ENCODE data around the gene MGMT.

MGMT gene

DNA sequence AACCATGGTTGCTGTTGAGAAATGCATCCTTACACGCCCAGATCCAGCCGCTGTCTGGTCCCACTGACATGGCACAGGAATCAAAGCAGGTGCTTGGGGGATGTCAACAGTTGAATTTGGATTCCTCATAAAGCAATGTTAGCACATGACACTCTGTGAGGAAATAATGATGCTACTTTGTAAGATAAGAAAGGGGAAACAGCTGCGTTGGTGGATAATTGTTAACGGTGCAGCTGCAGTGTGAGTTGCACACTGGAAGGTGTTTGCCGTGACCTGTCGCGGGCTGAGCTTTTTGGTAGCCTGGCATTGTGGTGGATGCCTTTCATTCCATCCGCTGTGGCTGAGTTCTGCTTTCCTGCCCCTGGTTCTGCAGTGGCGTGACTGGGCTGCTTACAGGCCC, 113.9 kb downstream of the MGMT start:
- no peak for DNase-seq (ENCODE audit: extremely low read depth in 1 of 2, low read depth in 1 of 2)

DNA sequence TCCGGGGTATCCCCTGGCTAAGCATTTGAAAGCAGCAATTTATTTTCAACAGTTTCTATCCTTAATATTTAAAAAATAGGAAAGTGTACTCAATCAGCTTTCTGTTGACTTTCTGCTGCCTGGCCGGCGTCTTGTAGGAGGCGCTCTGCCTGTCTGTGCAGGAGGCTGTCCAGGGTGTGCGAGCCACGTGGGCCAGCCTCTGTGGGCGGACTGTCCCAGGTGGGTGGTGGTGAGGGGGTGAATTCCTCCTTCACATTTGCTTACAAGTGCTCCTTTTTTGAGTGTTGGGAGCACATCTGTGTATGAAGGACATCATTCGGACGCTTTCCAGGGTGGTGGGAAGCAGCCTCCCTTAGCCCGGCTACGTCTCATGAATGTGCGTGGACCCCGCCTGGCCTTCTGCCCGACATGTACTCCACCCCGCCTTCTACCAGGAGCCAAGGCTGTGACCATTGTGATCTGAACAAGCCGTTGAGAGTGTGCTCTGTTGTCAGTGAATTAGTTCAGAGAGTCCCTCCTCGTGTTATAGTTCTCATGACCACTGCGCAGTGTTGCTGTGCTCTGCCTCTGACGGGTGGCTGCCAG, 114.9 kb downstream of the MGMT start:
- no peak for DNase-seq (ENCODE audit: extremely low read depth in 1 of 2, low read depth in 1 of 2)

DNA sequence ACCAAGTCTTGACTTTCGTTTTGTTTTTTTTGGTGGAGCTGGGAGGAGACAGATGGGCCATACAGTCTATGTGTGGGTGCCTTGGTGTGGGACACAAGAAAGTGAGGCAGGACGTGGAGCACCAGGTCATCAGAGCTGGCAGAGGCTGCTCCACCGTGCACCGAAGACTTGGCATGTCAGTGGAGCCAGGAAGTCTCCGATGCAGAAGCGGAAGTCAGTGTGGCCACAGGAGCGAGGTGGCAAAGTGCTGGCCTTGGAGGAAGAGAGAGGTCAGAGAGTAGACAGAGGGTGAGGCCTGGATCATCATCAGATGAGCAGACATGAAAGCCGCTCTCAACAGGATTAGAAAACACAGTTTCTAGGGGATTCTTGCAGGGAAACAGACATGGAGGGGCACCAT, 116.8 kb downstream of the MGMT start:
- no peak for DNase-seq (ENCODE audit: extremely low read depth in 1 of 2, low read depth in 1 of 2)

DNA sequence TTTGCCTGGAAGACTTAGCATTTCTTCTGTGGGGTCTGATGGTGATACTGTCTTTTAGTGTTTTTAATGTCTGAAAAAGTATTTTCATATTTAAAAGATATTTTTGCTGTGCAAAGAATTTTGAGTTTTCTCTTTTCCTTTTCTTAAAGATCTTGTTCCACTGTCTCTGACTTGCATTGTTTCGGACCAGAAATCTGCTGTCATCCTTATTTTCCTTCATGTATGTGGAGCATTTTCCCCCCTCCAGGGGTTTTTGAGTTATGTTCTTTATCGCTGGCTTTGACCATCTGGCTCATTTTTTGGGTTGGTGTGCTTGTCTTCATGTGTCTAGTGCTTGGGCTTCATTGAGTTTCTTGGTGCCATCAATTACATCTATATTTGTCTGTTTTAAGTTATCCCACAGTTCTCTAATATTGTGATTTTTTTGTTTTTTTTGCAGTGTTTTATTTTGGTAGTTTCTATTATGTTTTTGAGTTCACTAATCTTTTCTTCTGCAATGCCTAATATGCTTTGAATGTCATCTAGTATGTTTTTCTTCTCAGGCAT, 119.9 kb downstream of the MGMT start:
- DNase-seq (ENCODE audit: extremely low read depth in 1 of 2, low read depth in 1 of 2) = no peak

DNA sequence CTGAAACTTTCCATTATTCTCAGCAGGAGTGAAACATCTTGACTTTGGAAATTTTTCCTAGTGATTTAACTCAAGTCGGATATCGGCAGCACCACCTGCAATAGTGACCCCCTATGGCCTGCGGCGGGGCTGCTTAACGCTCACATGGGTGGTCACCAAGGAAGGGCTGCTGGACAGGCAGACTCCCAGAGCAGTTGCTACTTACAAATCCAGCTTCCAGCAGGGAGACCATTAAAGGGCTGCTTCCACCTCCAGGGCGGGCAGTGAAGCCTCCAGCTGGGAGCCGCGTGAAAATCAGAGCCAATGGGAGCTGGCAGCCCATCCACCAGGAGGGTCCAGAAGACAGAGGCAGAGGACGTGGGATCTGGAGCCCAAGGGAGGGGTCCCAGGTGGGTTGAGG, 122.5 kb downstream of the MGMT start:
- DNase-seq (ENCODE audit: extremely low read depth in 1 of 2, low read depth in 1 of 2) = no peak

DNA sequence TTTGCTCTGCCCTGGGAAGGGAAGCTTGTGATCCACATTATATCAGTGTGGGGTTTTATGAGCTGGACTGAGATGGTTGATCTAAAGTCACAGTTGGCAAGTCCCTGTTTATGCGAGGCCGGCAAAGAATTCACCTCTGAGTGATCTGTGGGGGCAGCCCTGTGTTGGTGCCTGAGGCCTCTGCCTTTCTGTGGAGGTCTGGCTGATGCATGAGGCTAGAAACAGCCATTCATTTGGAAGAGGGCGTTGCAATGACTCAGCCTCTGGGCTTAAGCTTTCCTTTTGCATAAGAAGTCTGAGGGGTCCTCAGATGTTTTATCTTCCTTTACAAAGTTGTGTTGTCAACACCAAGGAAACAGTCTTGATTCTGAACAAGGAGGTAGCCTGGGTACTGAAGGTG, 126.9 kb downstream of the MGMT start:
- no peak for DNase-seq (ENCODE audit: extremely low read depth in 1 of 2, low read depth in 1 of 2)

DNA sequence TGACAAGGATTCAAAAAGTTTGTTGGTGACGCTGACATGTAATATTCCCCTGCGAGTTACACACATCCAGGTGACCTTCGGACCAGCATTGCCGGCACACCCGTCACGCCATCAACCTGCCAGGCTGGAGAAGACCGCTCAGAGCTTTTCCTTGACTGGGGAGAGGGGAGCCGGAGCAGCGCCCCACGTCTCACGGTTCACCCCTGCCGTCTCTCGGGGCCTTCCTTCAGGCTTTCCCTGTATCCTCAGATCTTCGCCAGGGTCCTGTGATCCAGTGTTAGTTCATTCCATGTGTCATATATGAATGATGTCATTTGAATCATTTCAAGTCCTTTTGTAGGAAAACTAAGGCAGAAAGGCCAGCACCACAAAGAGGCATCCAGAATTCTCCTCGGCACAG, 127.8 kb downstream of the MGMT start:
- DNase-seq (ENCODE audit: extremely low read depth in 1 of 2, low read depth in 1 of 2) = no peak

DNA sequence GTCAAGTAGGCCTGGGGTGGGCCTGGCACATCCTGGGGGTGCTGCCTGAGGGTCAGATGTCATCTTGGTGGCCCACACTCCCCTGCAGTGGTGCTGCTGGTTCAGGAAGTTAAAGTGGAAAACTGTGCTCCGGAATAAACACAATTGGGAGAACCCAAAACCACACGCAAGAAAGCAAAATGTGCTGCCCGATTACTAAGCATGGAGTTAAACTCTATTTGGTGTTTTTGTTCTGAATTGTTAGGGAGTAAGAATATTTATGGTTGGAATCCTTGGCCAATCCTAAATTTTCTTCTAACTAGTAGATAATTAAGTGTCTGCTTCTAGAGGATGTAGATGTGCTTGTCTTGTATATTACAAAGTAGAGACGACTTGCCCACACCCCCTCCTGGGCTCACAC, 131.4 kb downstream of the MGMT start:
- DNase-seq (ENCODE audit: extremely low read depth in 1 of 2, low read depth in 1 of 2) = no peak

DNA sequence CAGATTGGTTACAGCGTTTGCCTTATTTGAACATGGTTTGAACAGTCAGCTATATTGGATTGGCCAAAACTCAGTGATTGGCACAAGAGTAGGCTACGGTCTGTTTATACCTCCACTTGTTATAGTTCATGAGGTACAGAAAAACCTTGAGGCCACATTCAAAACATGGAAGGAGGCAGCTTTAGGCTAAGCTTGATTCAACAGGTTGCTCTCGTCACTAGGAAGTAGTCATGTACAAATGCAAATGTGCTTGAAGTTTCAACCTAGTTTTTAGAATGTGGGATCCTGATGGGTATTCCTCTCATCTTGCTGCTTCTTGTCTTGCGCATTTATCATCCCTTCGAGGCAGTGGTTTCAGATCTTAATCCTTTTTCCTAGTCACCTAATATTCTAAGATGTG, 132.1 kb downstream of the MGMT start:
- DNase-seq (ENCODE audit: extremely low read depth in 1 of 2, low read depth in 1 of 2) = no peak

DNA sequence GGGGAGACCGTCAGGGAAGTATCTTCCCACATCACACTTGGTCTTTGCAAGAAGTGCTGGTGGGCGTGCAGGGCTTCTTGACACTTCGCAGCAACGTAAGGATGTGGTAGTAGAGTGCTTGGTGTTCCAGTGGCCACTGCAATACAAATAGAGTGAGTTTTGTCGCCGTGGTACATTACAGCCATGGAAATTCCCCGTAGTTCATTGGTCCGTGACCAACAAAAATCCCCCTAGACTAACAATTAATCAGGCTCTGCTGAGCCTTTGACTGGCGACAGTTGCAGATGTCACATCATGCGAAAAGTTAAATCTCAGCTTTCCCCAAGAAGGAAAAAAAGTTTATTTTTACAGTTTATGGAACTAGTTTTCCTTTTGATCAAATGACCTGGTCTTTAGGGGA, 134.7 kb downstream of the MGMT start:
- DNase-seq (ENCODE audit: extremely low read depth in 1 of 2, low read depth in 1 of 2) = no peak

DNA sequence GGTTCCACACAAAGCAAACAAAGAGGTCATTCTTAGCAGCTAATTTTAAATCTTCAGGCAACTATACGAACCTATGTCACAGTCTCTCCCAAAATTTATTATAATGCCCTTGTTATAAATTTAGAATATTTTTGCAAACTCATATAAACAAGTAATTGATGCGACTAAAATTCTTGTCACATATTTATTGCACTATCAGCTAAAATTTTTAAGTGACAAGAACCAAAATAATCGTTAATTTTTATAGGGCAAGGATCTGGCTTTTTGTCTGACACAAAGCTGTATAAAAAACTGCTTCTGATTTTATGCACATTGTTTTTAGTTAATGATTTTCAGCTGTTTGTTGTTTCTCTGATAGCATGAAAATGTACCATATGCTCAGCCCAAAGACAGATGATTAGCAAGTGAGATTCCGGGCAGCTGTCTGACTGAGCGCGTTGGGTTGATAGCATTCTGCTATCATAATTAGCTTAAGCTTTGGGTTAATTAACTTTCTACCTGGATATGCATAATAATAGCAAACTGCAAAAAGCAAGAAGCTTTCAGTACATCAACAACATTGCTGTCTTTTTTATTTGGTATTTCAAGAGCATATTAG, 136.0 kb downstream of the MGMT start:
- no peak for DNase-seq (ENCODE audit: extremely low read depth in 1 of 2, low read depth in 1 of 2)

DNA sequence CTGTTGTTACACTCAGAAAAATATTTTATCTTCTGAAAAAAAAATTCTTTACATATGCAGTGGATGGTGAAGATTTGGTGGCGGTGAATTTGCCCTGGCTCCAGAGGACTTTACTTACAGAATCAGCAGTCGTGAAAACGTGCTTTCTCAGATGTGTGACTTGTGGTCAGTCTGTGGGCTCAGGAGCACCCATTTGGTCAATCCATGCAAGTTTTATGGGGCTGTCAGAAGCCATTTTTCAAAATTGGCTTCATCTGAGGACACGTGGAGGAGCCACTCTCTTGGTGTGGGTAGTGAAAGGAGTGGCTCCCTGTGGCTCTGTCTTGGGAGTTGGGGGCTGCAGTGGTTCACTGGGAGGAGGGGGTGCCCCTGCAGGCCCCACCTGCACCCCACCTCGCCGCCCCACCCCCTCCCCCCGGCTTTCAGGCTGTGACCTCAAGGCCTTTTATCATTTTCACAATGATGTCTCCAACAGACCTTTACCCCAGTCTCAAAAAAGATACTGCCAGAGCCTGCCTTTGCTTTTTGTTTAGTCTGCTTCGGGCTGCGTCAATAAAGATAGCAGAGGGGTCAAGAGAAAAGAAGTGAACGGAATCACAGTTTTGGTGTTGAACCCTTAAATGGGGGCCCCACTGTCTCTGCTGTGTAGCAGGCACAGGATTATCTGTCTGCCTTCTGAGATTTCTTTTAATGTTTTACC, 137.4 kb downstream of the MGMT start:
- DNase-seq (ENCODE audit: extremely low read depth in 1 of 2, low read depth in 1 of 2) = no peak

DNA sequence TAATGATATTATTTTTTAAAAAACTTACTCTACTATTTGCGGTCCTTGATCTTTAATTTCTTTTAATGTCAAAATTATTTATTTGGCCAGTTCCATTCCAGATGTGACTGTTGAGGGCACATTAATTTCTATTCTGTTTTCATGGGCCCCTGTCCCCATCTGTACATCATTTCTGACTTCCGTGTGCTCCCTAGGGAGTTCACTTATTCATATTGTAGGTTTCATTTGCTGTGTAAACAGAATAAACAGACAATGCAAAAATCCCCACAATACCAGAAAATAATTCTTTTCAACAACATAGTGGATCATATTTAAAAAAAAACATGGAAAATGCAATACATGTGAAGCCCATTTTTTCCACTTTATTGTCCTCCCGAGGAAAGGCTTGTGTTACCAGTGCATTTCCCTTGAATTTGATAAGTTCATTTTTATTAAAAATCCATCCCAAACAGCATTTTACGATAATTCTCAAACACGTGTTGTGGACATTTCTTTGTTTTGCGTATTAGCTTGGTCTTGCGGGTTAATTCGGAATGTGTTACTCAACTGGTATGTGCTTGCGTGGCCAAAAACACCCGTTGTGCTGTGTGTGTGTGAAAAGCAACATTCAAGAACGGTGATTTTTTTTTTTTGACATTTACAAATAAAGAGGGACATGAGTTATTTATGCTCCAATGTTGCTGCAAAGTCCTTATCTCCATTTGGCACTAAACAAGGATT, 138.4 kb downstream of the MGMT start:
- no peak for DNase-seq (ENCODE audit: extremely low read depth in 1 of 2, low read depth in 1 of 2)

DNA sequence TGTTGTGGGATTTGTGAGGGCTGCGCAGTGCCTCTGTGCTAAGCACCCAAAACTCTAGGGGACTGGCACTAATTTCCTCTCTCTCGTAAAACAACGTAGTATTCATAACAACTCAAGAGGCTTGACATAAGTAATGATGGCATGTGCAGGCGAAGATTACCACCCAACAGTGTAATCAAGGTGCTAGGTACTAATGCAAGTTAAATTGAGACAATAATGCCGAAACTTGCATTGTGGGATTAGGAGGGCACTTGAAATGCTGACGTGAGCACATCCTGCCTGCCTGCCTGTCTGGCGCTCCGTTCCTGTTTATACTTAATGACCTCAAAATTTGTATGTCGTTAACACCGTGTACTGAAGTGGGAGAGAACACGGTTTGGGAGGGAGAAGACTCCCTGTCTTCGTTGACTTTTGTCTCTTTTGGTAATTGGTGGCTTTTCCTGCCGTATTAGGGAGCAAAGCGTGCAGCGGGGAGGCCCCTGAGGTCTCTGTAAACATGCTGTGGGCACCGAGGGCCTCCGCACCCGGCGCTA, 139.0 kb downstream of the MGMT start:
- DNase-seq (ENCODE audit: extremely low read depth in 1 of 2, low read depth in 1 of 2) = no peak

DNA sequence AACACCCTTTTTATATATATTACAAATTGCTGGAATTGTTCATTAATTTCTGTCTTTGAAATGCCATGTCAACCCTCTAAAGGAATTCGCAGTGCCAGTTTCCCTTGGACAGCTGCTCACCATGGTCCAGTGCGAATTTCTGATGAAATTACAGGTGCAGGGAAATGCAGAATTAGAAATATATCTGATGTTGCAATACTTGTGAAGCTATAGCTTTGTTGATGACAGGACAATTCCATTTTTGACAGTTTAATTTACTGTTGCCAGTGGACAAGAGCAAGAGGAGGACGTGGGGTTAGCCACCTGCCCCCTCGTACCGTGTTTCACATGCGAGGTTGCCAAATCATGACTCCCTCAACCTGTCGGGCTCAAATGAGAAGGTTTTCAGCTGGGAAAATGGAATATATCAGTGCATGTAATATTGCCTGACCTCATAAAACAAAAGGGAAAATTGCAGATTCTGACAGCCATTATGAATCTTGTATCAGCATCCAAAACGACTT, 140.6 kb downstream of the MGMT start:
- no peak for DNase-seq (ENCODE audit: extremely low read depth in 1 of 2, low read depth in 1 of 2)

DNA sequence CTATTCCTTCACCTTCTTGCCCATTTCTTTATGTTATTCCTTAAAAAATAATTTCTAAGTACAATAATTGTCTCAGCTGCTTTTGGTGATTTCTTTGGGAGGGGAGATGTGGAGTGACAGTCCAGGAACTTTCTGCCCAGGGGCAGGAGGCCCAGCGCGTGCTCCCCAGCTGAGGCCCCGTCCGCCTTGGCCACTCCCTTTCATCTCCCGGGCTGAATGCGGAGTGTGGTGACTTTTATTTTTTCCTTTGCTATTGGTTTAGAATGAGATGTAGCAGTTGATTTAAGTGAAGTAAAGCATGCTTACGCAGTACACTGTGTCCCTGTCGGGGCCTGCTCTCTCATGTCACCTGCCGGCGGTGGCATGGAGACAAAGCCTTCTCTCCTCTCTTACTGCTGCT, 141.6 kb downstream of the MGMT start:
- no peak for DNase-seq (ENCODE audit: extremely low read depth in 1 of 2, low read depth in 1 of 2)

DNA sequence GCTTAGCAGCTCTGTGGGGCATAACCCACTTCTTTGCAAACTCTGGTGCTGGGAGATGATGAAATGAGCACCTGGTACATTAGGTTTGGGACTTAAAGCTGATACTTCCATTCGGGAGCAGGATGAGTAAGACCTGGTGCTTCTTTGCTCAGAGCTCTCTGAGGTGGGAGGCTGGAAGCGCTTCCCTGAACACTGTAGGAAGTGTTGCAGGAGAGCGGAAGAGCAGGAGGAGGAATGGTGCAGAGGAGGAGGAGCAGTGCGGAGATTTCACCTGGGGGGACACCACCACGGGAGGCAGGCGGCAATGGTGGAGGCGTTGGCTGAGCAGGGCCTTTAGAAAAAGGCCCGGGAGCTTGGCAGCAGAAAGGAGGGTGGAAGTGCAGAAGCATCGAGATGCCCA, 142.5 kb downstream of the MGMT start:
- no peak for DNase-seq (ENCODE audit: extremely low read depth in 1 of 2, low read depth in 1 of 2)

DNA sequence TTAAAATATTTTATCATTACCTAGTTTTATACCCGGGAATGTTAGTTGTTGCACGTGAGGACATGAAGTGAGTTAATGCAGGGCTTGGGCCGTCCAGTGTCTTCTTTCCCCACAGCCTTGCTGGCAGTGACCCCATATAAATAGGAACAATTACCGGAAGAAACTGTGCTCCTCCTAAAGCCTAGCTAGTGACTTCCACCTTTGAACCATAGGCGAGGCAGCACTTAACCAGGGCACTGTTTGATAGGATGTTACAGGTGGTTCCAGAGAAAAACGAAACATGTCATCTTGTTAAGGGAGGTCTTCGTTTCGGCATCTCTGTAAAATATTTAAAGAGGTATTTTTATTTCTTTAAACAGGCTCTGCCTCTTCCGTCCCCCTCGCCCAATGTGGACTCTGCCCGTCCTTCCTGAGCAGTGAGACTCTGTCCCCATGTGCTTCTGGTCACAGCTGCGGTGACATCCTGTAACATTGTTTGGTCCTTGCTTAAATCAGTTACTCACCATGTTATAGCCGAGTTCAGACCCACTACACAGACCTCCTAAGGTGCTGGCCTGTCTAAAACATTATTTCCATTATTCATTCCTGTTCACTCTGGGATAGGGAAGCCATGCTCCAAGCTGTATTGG, 145.6 kb downstream of the MGMT start:
- DNase-seq (ENCODE audit: extremely low read depth in 1 of 2, low read depth in 1 of 2) = no peak

DNA sequence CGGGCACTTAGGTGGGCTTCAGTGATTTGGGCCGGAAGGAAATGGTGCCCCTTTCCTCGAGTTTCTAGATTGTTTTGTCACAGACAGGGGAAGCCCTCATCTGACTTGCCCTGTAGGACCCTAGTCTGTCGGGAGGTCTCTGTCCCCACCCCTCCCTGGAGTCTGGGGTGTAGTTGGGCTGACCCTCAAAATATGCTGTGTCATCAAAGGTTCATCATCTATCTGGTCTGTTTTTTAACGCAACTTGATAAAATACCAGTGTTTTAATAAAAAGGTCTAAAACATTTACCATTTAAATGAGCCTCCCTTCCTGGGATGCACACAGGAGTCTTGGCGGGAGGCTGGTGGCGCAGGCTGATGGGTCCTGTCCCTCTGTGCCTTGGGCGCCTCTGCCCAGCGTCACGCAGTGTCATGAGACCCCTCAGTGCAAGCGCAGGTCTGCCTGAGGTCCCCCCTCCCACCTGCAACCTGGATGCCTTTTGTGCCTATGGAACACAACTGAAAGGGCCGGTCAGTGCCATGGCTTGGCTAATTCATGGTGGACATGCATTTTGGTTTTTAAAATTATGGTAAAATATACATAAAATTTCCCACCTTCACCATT, 146.4 kb downstream of the MGMT start:
- DNase-seq (ENCODE audit: extremely low read depth in 1 of 2, low read depth in 1 of 2) = no peak

DNA sequence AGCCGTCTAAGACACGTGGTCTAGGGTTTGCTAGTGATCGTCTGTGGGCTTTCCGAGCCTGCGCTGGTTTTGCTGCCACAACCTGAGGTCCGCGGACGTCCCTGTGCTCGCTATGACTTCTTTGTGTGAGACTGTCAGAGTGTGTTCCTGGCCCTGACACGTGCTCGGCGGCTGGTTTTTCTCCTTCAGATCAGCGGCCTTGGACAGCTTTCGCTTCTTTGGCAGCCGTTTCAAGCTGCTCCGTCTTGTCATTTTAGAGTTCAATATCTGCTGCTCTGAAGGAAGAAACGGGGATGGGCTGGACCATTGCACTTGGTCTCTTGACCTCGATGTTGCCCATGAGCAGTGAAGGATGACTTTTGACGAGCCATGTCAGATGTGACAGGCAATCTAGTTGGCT, 147.3 kb downstream of the MGMT start:
- no peak for DNase-seq (ENCODE audit: extremely low read depth in 1 of 2, low read depth in 1 of 2)

Measured in activated CD8-positive, alpha-beta memory T cell treated with anti-CD3 and anti-CD28 coated beads for 1 hour (primary cell).